Middle frontal gyrus (tissue), 1 donor: Measurements from ENCODE around the gene EVA1C.
"Not testable (repeated sequence)": the region's sequence is repeated elsewhere in the genome, so short reads cannot be mapped to it uniquely, and the experiment has no call there.

Experiments used
- DNase-seq: peaks from one replicate; pipeline ENCODE4 v3.0.0-alpha.2; 2015; ENCODE audit warnings: low spot score; ENCODE audit errors: extremely low spot score

EVA1C gene

DNA sequence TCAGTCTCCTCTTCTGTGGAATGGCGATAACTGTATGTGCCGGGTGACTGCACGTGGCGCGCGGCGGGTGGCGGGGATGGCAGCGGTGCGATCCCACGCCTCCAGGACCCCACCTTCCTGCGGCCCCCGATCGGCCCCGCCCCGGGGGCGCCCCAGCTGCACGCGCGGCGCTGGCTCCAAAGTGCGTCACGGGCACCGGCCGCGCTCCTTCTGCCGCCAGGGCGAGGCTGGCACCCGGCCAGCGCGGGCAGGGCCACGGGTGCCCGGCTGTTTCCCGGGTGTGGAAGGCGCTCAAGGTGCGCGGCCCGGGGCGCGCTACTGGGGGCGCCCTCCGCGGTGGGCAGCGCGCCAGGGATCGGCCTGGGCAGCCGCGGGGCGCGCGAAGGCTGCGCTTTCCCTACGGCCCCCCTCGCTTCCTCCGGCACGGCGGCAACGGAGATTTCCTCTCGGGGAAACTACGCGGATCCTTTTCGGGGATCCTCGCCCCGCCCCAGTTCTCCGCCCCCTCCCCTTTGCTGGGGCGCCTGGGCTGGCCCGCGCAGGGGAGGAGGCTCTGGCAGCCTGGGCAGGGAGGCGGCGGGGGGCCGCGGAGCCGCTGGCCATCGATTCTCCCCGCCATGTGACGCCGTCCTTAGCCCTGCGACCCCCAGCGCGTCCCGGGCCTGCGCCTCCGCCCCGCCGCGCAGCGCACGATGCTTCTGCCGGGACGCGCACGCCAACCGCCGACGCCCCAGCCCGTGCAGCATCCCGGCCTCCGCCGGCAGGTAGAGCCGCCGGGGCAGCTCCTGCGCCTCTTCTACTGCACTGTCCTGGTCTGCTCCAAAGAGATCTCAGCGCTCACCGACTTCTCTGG, at the start of gene EVA1C:
Gene EVA1C (plus strand): TSS at position 545 of the 853 bp plus-strand sequence. CDS start 148 bp downstream, at position 693.
- no peak for DNase-seq

DNA sequence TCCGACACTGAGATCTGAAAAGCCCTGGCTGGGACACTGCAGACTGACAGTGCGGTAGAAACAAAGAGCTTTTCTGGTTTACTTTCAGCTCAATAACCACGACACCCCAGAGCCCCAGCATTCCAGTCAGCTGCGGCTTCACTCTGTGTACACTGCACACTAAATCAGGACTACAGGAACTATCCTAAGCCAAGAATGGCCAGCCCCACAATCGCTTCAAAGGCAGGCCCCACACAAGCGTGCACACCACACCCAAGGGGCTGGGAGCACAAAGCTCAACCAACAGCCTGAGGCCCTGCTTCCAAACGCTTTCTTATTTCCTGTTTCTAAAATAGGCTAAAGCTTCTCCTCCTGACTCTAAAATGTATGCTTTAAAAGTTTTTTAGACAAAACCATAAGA, 48.1 kb upstream of the EVA1C start:
- DNase-seq: no peak

DNA sequence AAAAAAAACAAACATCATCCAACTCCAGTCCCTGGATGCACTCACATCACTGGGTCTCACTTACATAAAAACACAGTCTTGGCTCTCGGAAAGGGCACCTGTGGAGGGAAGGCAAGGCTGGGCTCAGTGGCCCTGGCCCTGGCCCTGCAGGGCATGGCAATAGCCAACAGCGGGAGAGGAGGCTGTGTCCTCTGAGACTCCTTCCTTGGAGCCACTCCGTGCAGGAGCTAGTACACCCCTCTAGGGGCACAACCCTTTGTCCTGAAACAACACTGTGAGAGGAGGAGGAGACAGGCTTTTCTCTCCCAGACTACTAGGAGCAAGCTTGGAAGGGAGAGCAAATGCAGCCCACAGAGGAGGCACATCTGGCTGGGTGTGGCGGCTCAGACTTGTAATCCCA, 47.7 kb upstream of the EVA1C start:
- no peak for DNase-seq

DNA sequence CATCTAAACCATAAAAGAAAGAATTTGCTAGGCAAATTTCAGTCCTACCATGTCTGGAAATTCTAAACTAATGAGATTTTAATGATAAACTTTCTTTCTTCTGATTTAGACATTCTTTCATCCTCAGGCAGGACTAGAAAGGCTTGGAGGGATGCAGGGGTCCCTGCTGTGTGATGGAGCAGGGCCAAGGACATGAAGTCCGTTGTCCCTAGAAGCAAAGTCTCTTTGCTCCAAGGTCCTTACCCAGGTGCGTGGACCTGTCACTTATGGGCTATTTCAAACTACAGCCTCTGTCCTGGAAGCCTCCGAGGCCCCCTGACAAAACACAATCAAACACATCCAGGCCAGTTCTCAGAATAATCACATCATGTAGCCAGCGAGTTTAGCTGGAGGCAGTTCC, 46.3 kb upstream of the EVA1C start:
- DNase-seq: no peak

GRCh38 chr21:32367158-32367557, 45.3 kb upstream of the EVA1C start:
- no peak for DNase-seq

GRCh38 chr21:32368386-32368785, 44.1 kb upstream of the EVA1C start:
- no peak for DNase-seq

GRCh38 chr21:32368961-32369360, 43.5 kb upstream of the EVA1C start:
- not testable (repeated sequence) for DNase-seq

- DNase-seq: no peak
Observed at GRCh38 chr21:32370998-32371766, 41.3 kb upstream of the EVA1C start.

DNA sequence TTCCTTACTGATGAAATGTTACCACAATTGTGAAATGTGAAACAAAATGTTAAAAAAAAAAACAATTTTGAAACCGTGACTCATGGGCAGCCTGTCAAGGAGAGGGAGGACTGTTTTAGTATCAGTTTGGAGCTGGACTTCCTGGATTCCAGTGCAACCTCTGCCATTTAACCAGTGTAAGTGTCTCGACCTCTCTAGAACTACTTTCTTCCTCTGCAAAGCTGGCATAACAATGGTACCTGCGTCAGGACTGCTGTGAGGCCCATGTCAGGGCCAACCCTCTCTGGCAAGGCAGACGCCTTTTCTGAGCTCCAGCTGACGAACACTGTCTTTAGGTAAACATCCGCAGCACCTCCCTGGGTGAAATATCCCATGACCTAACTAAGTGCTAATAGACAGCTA, 40.6 kb upstream of the EVA1C start:
- DNase-seq: no peak

- DNase-seq: no peak
Observed at GRCh38 chr21:32372755-32373154, 39.8 kb upstream of the EVA1C start.

GRCh38 chr21:32377506-32377905, 35.0 kb upstream of the EVA1C start:
- DNase-seq: no peak

- no peak for DNase-seq
Observed at GRCh38 chr21:32377991-32378390, 34.5 kb upstream of the EVA1C start.

DNA sequence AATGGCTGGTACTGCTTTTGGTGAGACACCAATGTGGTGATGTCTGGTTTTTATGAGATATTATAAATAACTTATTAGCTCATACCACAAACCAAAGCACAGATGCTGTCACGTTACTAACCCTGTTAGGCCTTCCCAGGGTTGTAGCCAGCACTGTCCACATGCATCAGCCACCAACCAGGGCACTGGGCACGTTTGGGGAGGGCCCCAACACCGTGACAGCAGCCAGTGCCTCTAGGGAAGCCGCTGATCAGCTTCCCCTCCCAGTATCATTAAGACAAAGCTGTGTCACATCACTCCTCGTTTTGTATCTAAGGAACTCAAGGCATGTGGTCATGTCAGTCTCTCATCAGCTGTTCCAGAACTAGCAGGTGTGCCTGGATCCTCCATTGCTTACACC, 33.5 kb upstream of the EVA1C start:
- no peak for DNase-seq

- DNase-seq: no peak
Observed at GRCh38 chr21:32380940-32381339, 31.6 kb upstream of the EVA1C start.

- DNase-seq: no peak
Observed at GRCh38 chr21:32381571-32381970, 30.9 kb upstream of the EVA1C start.

DNA sequence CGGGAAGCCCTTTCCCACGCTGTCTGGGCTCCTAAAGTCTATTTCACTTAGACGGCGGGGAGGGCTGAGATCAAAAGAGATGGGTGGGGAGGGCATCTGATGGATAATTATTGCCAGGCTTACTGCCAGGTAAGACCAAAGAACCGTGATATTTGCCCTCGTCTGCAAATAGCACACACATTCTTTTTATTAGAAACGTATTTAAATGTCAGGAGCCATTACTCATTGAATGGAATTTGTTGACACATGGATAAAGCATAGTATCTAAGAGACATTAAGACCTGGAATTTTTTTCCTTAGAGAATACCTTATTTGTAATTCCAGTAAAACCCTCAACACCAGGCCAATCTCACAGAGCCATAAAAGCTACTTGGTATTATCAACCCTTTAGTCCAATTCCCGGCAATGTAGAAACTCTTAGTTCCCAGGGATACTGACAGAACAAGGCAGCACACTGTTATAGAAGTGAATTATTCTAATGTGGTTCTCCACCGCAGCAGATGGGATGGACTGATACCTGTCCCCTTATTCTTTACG, 30.3 kb upstream of the EVA1C start:
- DNase-seq: no peak

DNA sequence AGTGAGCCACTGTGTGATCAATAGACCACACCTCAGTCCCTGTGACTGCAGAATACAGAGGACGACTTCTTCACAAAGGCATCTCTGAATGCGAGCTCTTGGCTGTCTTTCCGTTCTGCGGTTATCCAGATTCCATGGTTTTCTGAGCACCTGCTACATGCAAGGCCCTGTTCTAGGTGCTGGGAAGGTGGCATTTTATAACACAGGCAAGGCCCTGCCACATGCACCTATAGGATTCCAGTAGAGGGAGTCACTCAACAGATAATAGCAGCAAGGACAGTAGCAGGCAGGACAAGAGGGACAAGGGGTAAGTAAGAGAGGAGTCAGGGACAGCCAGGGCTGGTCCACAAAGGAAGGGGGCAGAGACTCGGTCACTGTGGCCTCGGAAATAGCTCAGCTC, 28.7 kb upstream of the EVA1C start:
- no peak for DNase-seq

- DNase-seq: no peak
Observed at GRCh38 chr21:32386195-32386870, 26.2 kb upstream of the EVA1C start.

- DNase-seq: no peak
Observed at GRCh38 chr21:32387151-32387550, 25.4 kb upstream of the EVA1C start.

DNA sequence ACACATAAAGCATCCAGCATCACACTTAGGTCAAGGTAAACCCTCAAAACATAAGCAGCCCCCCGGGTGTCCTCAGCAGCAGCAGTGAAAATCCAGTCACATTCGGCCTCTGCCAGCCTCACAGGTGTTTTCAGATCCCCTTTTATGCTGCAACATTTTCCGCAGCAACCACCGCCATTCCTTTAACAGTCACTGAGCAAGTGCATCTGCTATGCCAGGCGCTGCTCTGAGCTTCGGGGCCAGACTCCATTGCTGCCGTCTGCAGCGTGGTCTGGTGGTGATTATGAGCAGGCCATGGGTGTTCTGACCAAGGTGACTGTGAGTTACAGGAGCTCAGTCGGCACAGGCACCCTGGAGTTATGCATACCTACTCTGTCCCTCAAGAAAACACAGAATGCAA, 24.2 kb upstream of the EVA1C start:
- no peak for DNase-seq

DNA sequence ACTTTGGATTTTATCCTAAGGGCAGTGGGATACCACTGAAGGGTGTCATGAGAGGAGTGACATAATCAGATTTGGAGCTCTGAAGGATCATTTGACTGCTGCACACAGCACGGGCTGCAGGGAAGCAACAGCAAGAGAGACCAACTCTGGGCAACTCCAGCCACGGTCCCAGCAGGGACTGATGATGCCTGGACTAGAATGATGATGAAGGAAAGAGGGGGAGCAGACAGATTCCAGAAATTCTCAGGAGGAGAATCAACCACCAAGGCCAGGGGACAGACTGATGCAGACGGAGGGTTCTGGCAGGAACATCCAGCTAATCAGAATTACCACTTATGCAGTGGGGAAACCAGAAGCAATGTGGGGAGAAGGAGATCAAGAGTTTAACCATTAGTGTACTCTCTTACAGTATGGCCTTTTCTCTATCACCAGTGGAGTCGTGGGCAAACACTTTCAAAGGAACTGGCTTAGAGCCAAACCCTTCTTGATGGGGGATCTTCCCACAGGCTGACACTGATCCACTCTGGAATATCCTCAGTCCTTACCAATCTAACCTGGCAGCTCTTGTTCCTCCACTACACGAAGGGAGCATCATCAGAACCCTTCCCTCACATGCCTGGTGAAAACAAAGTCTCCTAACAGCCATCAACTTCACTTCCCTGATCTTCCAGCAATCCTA, 23.0 kb upstream of the EVA1C start:
- no peak for DNase-seq
